Activated T-cell treated with anti-CD3 and anti-CD28 coated beads for 24 hours (primary cell): Measurements from ENCODE around the gene ATXN2L.
"Not testable (repeated sequence)": the region's sequence is repeated elsewhere in the genome, so short reads cannot be mapped to it uniquely, and the experiment has no call there.

Experiments
- DNase-seq: peaks from one replicate; pipeline ENCODE4 v3.0.0-alpha.2; 2020; ENCODE audit warnings: low read depth

The ATXN2L gene

DNA sequence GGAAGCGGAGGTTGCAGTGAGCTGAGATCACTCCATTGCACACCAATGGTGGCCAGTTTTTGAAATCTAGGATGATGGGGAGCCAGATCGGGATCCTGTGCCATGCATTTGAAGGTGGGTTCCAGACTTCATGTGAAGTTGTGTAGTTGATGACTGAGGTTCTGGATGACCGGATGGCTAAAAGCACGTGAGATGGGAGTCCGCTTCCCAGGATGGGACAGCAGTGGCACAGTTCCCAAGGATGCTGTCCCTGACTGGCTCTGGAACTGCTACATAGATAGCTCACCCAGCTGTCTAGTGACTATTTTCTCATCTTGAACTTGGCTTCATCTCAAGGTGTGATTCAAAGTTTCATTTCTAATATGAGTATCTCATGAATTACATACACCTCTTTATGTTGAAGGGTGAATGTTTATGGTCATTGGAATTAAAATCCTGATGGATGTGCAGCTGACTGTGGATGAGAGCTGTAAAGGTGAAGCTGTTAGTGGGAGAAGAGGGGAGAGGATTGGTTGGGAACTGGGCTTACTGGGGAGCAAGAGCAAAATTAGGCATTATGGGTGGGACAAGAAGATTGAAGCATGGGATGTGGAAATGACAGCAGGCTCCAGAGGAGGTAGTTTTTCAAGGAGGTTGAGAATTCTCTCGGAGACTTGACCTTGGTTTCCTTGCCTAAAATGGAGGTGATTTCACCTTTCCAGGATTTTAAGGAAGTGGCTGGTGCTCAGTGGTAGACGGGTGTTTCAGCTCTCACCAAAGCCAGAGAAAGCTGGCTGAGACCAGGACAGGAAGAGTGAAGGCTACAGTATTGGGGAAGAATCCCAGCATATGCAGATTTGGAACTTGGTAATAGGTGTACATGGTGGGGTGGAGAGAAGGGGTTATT lies 15.1 kb downstream of the ATXN2L start:
- DNase-seq, result no peak

DNA sequence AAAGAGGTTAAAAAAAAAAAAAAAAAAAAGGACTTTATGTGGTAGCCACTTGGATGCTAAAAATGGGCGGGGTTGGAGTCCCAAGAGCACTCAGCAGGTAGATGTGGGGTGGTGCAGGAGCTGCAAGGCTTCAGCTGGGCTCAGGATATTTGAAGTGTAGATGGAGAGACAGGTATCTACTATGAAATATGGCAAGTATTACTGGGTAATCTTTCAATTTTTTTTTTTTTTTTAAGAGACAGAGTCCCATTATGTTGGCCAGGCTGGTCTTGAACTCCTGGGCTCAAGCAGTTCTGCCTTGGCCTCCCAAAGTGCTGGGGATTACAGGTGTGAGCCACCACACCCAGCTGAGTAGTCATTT lies 15.7 kb downstream of the ATXN2L start:
- no peak for DNase-seq

DNA sequence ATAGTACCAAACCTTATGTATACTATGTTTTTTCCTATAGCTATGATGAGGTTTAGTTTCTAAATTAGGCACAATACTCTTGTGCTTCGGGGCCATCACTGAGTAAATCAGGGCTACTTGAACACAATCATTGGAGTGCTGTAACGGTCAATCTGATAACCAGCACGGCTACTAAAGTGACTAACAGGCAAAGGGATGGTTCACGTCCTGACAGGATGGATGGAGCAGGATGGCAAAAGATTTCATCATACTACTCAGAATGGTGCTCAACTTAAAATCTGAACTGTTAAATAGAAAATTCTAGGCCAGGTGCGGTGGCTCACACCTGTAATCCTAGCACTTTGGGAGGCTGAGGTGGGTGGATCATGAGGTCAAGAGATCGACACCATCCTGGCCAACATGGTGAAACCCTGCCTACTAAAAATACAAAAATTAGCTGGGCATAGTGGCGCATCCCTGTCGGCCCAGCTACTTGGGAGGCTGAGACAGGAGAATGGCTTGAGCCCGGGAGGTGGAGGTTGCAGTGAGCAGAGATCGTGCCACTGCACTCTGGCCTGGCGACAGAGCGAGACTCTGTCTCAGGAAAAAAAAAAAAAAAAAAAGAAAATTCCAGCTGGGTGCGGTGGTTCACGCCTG lies 16.3 kb downstream of the ATXN2L start:
- no peak for DNase-seq

DNA sequence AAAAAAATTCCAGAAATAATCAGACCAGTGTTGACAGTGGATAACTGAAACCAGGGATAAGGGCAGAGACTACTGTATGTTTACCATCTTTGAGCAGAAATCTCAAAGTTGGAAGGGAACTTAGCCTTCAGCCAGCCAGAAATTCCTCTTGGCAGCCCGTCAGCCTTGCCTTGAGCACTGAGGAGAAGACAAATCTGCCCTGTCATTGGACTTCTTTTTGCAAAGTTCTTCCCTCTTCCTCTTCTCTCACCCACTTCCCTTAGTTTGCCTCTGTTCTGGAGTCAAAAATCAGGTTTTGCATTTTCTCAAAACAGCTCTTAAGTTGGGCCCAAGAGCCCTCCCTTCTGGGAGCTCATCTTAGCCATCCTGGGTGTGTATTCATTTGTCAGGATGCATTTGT lies 17.1 kb downstream of the ATXN2L start:
- DNase-seq, result no peak

DNA sequence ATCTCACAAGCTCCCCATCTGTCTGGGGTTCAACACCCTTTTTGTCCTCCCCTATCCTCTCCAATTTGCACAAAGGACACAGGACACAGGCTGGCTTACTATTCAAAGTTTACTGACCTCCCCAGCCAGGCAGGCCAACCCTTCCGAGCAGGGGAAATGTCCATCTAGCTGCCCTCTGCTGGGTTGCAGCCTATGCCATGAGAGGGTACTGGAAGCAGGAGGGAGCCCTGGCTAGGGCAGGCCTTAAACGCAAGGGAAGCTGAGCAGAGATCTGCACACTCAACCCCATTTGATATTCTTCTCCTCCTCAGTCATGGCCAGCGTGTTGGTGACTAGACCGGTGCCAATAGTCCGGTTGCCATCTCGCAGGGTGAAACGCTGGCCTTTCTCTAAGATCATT lies 19.9 kb downstream of the ATXN2L start:
- DNase-seq, result no peak

DNA sequence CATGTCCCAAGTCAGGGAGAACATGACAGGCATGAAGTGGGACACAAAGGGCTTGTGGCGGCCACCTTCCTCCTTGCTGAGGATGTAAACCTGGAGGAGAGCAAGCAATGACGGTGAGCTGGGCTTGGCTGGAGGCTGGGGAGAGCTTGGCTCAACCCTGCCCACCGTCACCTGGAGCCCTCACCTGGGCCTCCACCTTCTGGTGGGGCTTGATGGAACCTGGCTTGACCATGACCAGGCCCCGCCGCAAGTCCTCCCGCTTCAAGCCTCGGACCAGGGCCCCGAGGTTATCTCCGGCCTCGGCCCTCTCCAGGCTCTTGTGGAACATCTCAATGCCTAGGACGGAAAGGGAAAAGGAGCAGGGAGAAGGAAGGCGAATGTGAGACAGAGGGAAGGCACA lies 21.0 kb downstream of the ATXN2L start:
- DNase-seq, result no peak

DNA sequence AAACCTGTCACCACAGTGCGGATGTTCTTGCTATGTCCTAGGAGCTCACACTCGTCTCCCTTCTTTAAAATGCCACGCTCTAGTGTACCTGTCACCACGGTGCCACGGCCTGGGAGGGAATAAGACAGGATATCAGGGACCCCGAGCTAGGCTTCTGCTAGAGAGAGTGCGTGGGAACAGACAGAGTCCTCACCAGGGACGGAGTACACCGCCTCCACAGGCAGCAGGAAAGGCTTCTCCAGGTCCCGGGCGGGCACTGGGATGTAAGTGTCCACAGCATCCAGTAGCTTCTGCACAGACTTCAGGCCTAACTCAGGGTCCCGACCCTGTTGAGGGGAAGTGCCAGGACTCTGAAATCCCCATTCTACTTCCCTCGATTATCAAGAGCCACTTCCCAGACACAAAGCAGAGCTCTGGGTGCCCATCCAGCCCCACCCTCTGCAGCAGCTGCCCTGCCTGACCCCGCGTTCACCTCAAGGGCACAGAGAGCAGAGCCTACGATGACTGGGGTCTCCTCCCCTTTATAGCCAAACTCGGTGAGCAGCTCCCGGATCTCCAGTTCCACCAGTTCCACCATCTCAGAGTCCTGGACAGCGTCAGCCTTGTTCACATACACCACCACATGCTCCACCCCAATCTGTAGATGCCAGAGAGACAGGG lies 21.6 kb downstream of the ATXN2L start:
- DNase-seq, result no peak

DNA sequence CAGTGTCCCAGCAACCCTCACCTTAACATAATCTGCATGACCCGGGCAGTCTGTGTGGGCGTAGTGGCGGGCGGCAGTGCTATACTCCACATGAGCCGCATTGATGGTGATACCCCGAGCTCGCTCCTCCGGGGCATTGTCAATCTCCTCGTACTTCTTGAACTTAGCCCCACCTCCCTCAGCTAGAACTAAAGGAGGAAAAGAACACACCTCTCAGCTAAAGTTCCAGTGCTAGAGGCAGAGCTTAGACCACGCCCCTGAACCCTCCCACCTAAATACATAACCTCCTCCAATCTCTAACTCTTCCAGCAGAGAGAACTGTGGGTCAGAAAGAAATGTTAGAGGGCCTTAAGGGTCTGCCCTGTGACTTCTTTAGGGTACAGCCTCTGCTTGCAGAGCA lies 22.5 kb downstream of the ATXN2L start:
- DNase-seq, result no peak

DNA sequence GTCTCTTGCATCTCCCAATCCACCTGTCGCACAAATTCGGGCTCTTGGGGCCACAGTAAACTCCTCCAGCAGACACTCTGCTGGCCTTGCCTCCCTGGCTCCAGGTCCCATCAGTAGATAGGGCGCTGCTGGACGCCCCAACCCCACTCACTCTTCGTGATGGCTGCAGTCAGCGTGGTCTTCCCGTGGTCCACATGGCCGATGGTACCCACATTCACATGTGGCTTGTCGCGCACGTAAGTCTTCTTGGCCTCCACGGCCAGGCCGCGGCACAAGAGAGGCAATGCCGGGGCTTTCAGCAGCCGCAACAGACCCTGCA lies 22.9 kb downstream of the ATXN2L start:
- no peak for DNase-seq

DNA sequence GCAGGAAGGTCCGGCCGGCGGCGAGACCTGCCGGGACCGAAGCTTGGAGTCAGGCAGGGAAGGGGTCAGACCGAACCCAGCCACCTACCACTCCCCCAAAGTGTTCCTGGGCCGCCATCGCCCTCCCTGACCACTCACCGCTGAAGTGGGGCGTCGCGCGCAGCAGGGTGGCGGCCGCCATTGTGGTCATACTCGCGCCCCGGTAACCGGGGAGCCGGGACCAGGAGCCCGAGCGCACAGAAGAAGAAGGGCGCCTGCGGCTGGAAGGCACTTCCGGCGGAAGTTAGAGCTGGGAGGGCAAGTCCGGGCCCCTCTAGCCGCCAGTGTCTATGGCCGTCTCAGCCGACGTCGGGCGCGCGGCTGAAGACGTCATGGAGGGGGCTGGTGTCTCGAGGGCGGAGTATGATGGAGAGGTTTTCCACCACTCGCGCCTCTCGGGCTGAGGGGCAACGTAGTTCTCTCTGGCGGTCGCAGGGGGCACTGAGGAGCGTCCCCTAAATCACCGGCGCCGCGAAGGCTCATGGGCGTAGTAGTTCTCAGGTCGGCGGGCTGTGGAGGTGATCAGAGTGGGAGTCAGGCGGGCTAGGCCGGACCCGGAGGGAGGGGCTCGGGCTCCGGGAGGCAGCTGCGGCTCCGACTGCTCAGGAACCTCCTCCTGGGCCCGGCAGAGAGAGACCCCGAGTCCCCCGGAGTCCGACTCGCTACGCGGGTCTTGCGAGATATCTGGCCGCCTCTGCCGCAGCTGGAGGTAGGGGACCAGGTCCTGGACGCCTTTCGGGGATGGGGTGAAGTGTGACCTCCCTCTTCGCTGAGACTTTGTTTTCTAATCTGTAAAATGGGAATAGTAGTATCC lies 23.5 kb downstream of the ATXN2L start, which contains the start of gene TUFM:
TUFM (minus strand) TSS at position 269 of the 853 bp plus-strand sequence; CDS start at position 190, 79 bp downstream.
- DNase-seq, result peak; percentile 98

DNA sequence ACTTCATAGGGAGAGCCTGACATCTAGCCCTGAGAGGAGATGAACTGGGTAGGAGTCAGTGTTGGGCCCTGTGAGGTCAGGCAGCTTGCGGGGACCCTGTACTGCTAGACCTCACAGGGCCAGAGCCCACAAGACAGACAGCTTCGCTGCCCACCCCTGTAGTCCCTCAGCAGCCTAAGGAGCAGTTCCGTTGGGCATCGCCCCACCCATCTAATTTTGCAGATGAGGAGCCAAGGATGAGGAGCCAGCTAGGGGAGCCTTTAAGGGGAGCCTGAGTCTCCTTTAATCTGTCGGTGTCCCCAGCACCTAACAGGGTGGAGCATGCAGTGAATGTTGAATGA lies 24.1 kb downstream of the ATXN2L start:
- DNase-seq, result no peak

DNA sequence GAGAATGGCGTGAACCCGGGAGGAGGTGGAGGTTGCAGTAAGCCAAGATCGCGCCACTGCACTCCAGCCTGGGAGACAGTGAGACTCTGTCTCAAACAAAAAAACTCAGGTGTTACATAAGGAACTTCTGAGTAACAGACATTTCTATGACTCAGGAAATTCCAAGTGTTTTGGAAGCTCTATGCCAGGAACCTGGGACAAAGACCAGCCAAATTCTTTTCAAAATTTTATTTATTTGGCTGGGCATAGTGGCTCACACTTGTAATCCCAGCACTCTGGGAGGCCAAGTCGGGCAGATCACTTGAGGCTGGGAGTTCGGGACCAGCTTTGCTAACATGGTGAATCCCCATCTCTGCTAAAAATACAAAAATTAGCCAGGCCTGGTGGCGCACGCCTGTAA lies 35.6 kb downstream of the ATXN2L start:
- no peak for DNase-seq

DNA sequence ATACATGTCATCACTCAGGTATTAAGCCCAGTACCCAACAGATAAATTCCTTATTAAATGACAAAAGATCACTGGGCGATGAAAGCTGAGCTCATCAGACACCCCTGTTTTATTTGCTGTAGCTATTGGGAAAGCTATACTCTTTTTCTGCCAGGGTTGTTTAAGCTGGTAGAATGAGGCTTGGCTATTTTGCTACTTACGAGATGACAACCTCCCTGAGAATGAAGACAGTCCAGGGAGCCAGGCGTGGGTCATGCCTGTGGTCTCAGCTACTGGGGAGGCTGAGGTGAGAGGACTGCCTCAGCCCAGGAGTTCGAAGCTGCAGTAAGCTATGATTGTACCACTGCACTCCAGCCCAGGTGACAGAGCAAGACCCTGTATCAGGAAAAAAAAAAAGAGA lies 36.5 kb downstream of the ATXN2L start:
- no peak for DNase-seq

DNA sequence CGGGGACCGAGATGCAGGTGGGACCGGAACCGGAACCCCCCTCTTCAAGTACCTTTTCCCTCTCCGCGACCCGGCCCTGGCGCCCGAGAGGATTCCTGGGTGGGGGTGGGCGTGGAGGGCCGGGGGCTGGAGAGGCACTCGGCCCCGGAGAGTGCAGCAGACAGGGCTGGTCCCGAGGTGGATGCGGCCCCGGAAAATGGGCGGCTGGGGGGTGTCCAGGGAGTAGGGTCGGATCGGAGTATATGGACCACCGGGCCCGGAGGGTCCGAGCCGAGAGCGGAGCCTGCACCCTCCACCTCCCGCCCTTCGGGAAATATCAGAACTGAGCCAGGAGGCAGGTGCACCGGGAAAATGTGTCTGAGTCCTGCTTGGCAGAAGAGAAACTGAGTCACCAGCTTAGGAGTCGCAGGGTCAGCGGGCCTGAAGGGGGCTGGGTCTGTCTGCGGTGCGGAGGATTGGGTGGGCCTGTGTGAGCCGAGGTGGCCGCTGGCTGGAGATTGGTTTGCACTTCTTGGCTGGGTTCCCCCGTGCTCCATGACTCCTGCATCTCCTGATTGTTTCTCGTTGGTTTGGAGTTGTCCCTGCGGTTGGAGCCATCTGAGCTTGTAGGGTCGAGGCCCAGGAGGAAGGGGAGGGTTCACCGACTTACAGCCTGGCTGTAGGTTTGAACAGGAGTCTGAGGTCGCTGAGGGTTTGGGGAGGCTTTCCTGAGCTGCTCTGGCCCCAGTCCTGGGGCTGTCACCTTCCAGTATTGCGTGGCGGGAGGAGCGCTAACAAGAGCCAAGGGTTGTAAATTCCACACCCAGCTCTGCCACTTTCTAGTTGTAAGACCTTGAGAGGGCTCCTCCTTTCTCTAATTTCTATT lies 41.4 kb downstream of the ATXN2L start:
- DNase-seq, result no peak

DNA sequence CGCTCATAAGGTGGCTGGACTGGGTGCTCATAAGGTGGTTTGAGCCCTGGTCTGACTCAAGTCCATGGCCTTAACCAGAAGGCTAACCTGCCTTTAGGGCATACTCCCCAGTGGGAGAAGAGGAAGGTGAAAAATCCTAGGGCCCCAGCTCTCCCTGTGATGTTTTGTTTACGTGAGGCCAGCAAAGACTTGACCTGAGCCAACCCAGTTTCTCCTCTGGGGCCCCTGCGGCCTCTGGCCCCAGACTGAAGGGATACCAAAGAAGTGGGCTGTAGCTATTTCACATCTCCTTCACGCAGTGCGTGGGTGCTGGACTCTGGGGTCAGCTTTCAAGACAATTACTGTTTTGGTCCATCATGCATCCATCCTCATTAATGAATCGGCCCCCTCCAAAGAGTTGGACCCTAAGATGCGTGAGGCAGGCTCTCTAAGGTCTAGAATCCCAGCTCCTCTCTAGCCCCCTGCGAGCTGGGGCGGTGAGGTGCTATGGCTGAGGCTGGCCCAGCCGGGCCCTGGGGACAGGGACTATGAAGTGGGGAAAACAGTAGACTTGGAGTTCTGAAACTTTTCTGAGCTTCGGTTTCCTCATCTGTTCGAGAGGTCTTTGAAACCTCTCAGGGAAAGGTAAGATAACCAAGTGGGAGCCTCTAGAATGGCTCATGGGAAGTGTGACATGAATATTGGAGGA lies 42.3 kb downstream of the ATXN2L start:
- DNase-seq, result no peak

DNA sequence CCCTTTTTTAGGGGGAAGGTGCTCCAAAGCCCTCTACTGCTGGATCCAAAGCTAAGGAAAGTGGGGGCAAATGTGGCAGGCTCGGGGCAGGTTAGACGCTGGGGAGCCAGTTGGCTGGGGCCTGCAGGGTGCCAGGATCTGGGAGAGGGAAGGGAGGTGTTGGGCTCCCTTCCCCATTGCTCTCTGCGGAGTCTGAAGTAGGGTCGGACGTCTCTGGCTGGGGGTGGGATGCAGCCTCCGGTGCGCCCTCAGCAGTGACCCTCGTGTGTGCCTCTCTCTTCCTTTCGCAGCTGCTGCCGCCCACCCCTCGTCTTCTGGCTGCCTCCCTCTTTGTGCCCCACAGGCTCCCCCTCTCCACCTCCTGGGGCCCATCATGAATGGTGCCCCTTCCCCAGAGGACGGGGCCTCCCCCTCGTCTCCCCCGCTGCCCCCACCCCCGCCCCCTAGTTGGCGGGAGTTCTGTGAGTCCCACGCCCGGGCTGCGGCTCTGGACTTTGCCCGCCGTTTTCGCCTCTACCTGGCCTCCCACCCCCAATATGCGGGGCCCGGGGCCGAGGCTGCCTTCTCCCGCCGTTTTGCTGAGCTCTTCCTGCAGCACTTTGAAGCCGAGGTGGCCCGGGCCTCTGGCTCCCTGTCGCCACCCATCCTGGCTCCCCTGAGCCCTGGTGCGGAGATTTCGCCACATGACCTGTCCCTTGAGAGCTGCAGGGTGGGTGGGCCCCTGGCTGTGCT lies 43.1 kb downstream of the ATXN2L start:
- no peak for DNase-seq

DNA sequence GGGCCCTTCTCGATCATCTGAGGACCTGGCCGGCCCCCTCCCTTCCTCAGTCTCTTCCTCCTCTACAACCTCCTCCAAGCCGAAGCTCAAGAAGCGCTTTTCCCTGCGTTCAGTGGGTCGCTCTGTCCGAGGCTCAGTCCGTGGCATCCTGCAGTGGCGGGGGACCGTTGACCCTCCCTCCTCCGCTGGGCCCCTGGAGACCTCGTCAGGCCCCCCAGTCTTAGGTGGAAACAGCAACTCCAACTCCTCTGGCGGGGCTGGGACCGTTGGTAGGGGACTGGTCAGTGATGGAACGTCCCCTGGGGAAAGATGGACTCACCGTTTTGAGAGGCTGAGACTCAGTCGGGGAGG lies 43.6 kb downstream of the ATXN2L start:
- DNase-seq, result no peak

DNA sequence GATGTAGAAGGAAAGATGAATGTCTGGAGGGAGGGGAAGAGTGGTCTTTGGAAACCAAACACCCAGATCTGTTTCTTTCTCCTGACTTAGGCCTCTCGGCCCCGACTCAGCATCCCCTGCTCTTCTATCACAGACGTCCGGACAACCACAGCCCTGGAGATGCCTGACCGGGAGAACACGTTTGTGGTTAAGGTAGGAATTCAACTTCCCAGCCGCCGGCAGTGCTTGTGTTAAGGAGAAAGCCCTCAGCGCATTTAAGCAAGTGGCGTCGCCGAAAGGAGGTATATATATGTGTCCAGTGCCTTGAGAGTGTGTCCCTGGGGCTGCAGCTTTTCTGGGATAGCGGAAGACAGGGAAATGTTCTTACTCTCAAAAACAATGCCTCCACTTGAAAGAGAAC lies 44.4 kb downstream of the ATXN2L start:
- no peak for DNase-seq

DNA sequence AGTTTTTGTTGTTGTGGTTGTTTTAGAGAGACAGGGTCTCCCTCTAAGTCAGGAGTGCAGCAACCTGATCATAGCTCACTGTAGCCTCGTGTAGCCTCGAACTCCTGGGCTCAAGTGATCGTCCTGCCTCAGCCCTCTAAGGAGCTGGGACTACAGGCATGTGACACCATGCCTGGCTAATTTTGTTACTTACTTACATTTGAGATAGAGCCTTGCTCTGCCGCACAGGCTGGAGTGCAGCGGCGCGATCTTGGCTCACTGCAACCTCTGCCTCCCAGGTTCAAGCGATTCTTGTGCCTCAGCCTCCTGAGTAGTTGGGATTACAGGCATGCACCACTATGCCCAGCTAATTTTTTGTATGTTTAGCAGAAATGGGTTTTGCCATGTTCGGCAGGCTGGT lies 44.8 kb downstream of the ATXN2L start:
- DNase-seq, result not testable (repeated sequence)

DNA sequence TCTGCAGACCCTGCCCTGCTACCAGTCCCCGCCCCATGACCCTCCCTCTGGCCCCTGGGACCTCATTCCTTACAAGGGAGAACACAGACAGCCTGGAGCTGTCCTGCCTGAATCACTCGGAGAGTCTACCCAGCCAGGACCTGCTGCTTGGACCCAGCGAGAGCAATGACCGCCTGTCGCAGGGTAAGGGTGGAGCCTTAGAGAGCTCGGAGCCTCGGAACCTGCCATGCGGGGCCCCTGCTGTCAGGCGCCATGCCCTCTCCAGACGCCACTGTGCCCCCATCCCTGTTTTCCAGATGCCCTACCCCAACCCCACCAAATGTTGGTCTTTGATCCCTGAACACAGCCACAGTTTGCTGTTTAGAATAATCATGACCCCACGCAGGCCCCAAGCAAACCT lies 46.4 kb downstream of the ATXN2L start:
- DNase-seq, result no peak
